Fibroblast of pulmonary artery (primary cell): ENCODE data around the gene RNU7-1.

ENCODE experiments used
- DNase-seq: peaks from one replicate; pipeline ENCODE4 v3.0.0-alpha.2; 2010; ENCODE audit warnings: low read depth
- H3K4me3 ChIP-seq: replicated peaks from 2 replicates; pipeline ENCODE4 v1.5.1; 2011; ENCODE audit warnings: low read depth, mild to moderate bottlenecking, control low read depth, low read length, moderate library complexity
- CTCF ChIP-seq: IDR thresholded peaks from 2 replicates; pipeline ENCODE4 v1.5.1; 2011; ENCODE audit warnings: mild to moderate bottlenecking, control low read depth, low read length, inconsistent platforms; ENCODE audit errors: missing control alignments

Gene RNU7-1

GRCh38 chr12:6941267-6941666 lies 2.3 kb upstream of the RNU7-1 start:
- no peak for TF ChIP-seq CTCF
- no peak for DNase-seq
- H3K4me3 ChIP-seq = no peak overlapping the region

DNA sequence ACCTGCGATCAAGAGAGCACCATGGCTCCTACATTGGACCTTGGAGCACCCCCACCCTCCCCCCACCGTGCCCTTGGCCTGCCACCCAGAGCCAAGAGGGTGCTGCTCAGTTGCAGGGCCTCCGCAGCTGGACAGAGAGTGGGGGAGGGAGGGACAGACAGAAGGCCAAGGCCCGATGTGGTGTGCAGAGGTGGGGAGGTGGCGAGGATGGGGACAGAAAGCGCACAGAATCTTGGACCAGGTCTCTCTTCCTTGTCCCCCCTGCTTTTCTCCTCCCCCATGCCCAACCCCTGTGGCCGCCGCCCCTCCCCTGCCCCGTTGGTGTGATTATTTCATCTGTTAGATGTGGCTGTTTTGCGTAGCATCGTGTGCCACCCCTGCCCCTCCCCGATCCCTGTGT lies 1.8 kb upstream of the RNU7-1 start:
- DNase-seq = no peak
- no peak for TF ChIP-seq CTCF
- no peak overlapping the region for H3K4me3 ChIP-seq

DNA sequence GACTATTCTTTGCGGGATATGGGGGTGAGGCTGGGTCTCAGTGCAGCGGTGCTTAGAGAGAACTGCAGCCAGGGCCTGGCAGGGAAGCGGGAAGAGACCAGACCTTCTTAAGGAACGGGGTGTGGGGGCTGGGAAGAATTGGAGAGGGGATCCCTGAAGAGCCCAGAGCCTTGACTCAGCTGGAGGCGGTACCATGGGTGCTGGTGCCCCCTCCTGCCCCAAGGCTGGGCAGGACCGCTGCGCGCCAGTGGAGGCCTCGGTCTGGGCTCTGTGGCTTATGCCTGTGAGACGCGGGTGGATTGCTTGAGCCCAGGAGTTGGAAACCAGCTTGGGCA lies 1.3 kb upstream of the RNU7-1 start:
- no peak for DNase-seq
- no peak for TF ChIP-seq CTCF
- H3K4me3 ChIP-seq = no peak overlapping the region

GRCh38 chr12:6943389-6943721 lies 261 bp upstream of the RNU7-1 start:
- H3K4me3 ChIP-seq = peak overlapping the region; percentile 79
- TF ChIP-seq CTCF = no peak

DNA sequence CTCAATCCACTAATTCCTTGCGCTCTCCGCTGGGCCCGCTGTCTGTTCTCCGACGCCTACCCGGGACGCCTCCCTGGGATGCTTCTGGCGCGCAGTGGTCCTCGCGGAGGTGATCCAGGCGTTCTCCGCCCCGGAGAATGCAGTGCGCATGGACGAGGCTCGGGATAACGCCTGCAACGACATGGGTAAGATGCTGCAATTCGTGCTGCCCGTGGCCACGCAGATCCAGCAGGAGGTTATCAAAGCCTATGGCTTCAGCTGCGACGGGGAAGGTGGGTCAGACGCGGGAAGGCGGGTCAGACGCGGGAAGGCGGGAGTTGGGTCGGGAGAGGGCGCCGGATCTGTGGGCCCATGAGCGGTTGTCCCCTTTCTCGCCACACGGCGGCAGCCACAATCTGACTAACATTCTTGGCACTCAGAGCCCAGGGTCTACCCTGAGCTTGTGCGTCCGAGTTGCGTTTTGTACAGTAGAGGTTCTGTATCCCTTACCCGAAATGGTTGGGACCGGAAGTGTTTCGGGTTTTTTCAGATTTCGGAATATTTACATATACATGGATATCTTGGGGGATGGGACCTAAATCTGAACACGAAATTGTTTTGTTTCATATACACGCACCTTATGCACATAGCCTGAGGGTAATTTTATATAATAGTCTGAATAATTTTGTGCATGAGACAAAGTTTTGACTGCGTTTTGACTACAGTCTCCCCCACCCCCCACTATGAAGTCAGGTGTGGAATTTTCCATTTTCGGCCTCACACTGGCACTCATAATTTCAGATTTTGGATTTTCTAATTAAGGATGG lies 968 bp downstream of the RNU7-1 start:
- peak; percentile 95 for DNase-seq
- peak; percentile 85 for TF ChIP-seq CTCF

More at GRCh38 chr12:6943389-6943721, 261 bp upstream of the RNU7-1 start:
- DNase-seq = peak; percentile 95

GRCh38 chr12:6945613-6946012 lies 2.0 kb downstream of the RNU7-1 start:
- H3K4me3 ChIP-seq = no peak overlapping the region
- no peak for TF ChIP-seq CTCF
- DNase-seq = no peak

More for the DNA sequence above, 968 bp downstream of the RNU7-1 start:
- peak overlapping the region; percentile 79 for H3K4me3 ChIP-seq
